Chondrocyte (in vitro differentiated cells): ENCODE results near the gene GABARAPL2. TPM values are rescaled to one million over a fixed set of nuclear protein-coding genes. Genes with fewer than 3 reads are reported as not detected.
A peak's percentile ranks its signal among the peaks of the same experiment; 100 is the strongest.
"Not testable (repeated sequence)": the region's sequence is repeated elsewhere in the genome, so short reads cannot be mapped to it uniquely, and the experiment has no call there.

Experiments
- DNase-seq: peaks from one replicate; pipeline ENCODE4 v3.0.0; 2021; ENCODE audit warnings: mixed read lengths, low spot score
- H3K27ac Mint-ChIP-seq: one replicate; pipeline ENCODE4 v1.8.0; 2021; ENCODE audit warnings: mild to moderate bottlenecking, moderate library complexity, mixed read lengths; ENCODE audit not compliant: unreplicated experiment
- H3K27me3 Mint-ChIP-seq: 2 replicates; pipeline ENCODE4 v1.8.0; 2021; ENCODE audit warnings: low read depth, mixed read lengths
- H3K36me3 Mint-ChIP-seq: 2 replicates; pipeline ENCODE4 v1.8.0; 2021; ENCODE audit warnings: low read depth, mixed read lengths
- H3K4me1 Mint-ChIP-seq: 2 replicates; pipeline ENCODE4 v1.8.0; 2021; ENCODE audit warnings: low read depth, mild to moderate bottlenecking, mixed read lengths
- H3K4me3 Mint-ChIP-seq: one replicate; pipeline ENCODE4 v1.8.0; 2021; ENCODE audit warnings: mild to moderate bottlenecking, moderate library complexity, mixed read lengths; ENCODE audit not compliant: unreplicated experiment
- H3K9me3 Mint-ChIP-seq: 2 replicates; pipeline ENCODE4 v1.8.0; 2021; ENCODE audit warnings: low read depth, mixed read lengths
- CTCF ChIP-seq: fragments of 200-600 bp; sonication (generic); IDR thresholded peaks from 2 replicates; pipeline ENCODE4 v1.5.0; 2021; ENCODE audit warnings: antibody characterized with exemption, mild to moderate bottlenecking, moderate library complexity
- total RNA-seq: library from RNA; stranded (reverse); gene quantifications from 3 replicates; pipeline ENCODE4 v1.2.1, GENCODE V29; 2021

Gene GABARAPL2
- total RNA-seq, 1 donor from 2014 or later: 64.5 TPM

GRCh38 chr16:75535211-75535843 lies 30.9 kb upstream of the GABARAPL2 start:
- DNase-seq: peak; percentile 70
- no peaks in the 10 kb centered on the region for H3K9me3 Mint-ChIP-seq
- H3K36me3 Mint-ChIP-seq: no peaks in the 10 kb centered on the region
- no peaks in the 10 kb centered on the region for H3K27me3 Mint-ChIP-seq
- H3K4me3 Mint-ChIP-seq: no peak overlapping the region
- no peak overlapping the region for H3K27ac Mint-ChIP-seq
- no peaks in the 10 kb centered on the region for H3K4me1 Mint-ChIP-seq
- no peak for TF ChIP-seq CTCF

- DNase-seq: peak; percentile 53
- H3K27me3 Mint-ChIP-seq: no peaks in the 10 kb centered on the region
- no peak for TF ChIP-seq CTCF
- no peaks in the 10 kb centered on the region for H3K4me1 Mint-ChIP-seq
- H3K9me3 Mint-ChIP-seq: no peaks in the 10 kb centered on the region
- H3K27ac Mint-ChIP-seq: no peak within 1 kb of the TSS
- H3K36me3 Mint-ChIP-seq: no peaks in the 10 kb centered on the region
- H3K4me3 Mint-ChIP-seq: no peak within 1 kb of the TSS
These were observed 30.3 kb upstream of the GABARAPL2 start, which contains the start of gene CHST5 for GRCh38 chr16:75535901-75536300. CHST5 (minus strand) TSS chr16:75536108; CDS start chr16:75530384, 5,724 bp downstream.

GRCh38 chr16:75537776-75538175 lies 28.4 kb upstream of the GABARAPL2 start:
- Mint-ChIP-seq H3K27me3 (no peaks in the 10 kb centered on the region), H3K36me3 (no peaks in the 10 kb centered on the region), H3K4me3 (no peak overlapping the region), H3K4me1 (no peaks in the 10 kb centered on the region), H3K27ac (no peak overlapping the region), H3K9me3 (no peaks in the 10 kb centered on the region)
- TF ChIP-seq CTCF: no peak
- DNase-seq: no peak

GRCh38 chr16:75538882-75539565 lies 27.2 kb upstream of the GABARAPL2 start:
- H3K4me3 Mint-ChIP-seq: not testable (repeated sequence)

GRCh38 chr16:75541236-75541635 lies 24.9 kb upstream of the GABARAPL2 start:
- TF ChIP-seq CTCF: no peak
- Mint-ChIP-seq H3K4me1 (no peaks in the 10 kb centered on the region), H3K9me3 (no peaks in the 10 kb centered on the region), H3K4me3 (no peak overlapping the region), H3K27ac (no peak overlapping the region), H3K36me3 (peaks cover 2% of the 10 kb centered on the region), H3K27me3 (no peaks in the 10 kb centered on the region)
- DNase-seq: peak; percentile 13

More at GRCh38 chr16:75538882-75539565, 27.2 kb upstream of the GABARAPL2 start:
- H3K27ac Mint-ChIP-seq, H3K36me3 Mint-ChIP-seq, H3K9me3 Mint-ChIP-seq, H3K27me3 Mint-ChIP-seq, H3K4me1 Mint-ChIP-seq: not testable (repeated sequence)
- DNase-seq: peak; percentile 22

- not testable (repeated sequence) for H3K36me3 Mint-ChIP-seq, H3K4me1 Mint-ChIP-seq, H3K9me3 Mint-ChIP-seq, H3K27me3 Mint-ChIP-seq, H3K27ac Mint-ChIP-seq, H3K4me3 Mint-ChIP-seq
- DNase-seq: peak; percentile 24
These were observed 23.7 kb upstream of the GABARAPL2 start for GRCh38 chr16:75542462-75542861.

GRCh38 chr16:75545879-75546278 lies 20.3 kb upstream of the GABARAPL2 start:
- not testable (repeated sequence) for H3K36me3 Mint-ChIP-seq, DNase-seq, H3K9me3 Mint-ChIP-seq, H3K27ac Mint-ChIP-seq, H3K27me3 Mint-ChIP-seq, H3K4me1 Mint-ChIP-seq, H3K4me3 Mint-ChIP-seq
